Hepatic stellate cell (primary cell): ENCODE data around the gene AOAH.

ENCODE experiments used
- DNase-seq: peaks from one replicate; pipeline ENCODE4 v3.0.0; 2011; ENCODE audit warnings: low spot score

Gene AOAH

GRCh38 chr7:36630112-36630650 lies 94.1 kb downstream of the AOAH start:
- DNase-seq: no peak

GRCh38 chr7:36629351-36629750 lies 94.9 kb downstream of the AOAH start:
- DNase-seq: no peak

GRCh38 chr7:36627836-36628235 lies 96.5 kb downstream of the AOAH start:
- DNase-seq: no peak

- no peak for DNase-seq
These were observed 98.2 kb downstream of the AOAH start for GRCh38 chr7:36626111-36626510.

- no peak for DNase-seq
These were observed 99.0 kb downstream of the AOAH start for GRCh38 chr7:36625247-36625646.

- DNase-seq: no peak
These were observed 101.0 kb downstream of the AOAH start for GRCh38 chr7:36623247-36623646.

- DNase-seq: no peak
These were observed 102.9 kb downstream of the AOAH start for GRCh38 chr7:36621396-36621795.

GRCh38 chr7:36620166-36620708 lies 104.1 kb downstream of the AOAH start:
- DNase-seq: no peak

- no peak for DNase-seq
These were observed 106.9 kb downstream of the AOAH start for GRCh38 chr7:36617408-36617807.

- no peak for DNase-seq
These were observed 108.3 kb downstream of the AOAH start for GRCh38 chr7:36615852-36616540.

- no peak for DNase-seq
These were observed 109.3 kb downstream of the AOAH start for GRCh38 chr7:36614959-36615358.

GRCh38 chr7:36613031-36613614 lies 111.2 kb downstream of the AOAH start:
- DNase-seq: no peak

GRCh38 chr7:36611703-36612102 lies 112.6 kb downstream of the AOAH start:
- DNase-seq: no peak

GRCh38 chr7:36607721-36608095 lies 116.6 kb downstream of the AOAH start:
- no peak for DNase-seq

GRCh38 chr7:36606976-36607720 lies 117.1 kb downstream of the AOAH start:
- no peak for DNase-seq

GRCh38 chr7:36606153-36606975 lies 117.9 kb downstream of the AOAH start:
- no peak for DNase-seq

- no peak for DNase-seq
These were observed 118.8 kb downstream of the AOAH start for GRCh38 chr7:36605261-36606051.

- DNase-seq: no peak
These were observed 119.5 kb downstream of the AOAH start for GRCh38 chr7:36604806-36605205.

GRCh38 chr7:36602934-36603887 lies 121.1 kb downstream of the AOAH start:
- no peak for DNase-seq

- no peak for DNase-seq
These were observed 121.8 kb downstream of the AOAH start for GRCh38 chr7:36602511-36602910.
